ENCODE measurements around the gene LRP1.

DNA sequence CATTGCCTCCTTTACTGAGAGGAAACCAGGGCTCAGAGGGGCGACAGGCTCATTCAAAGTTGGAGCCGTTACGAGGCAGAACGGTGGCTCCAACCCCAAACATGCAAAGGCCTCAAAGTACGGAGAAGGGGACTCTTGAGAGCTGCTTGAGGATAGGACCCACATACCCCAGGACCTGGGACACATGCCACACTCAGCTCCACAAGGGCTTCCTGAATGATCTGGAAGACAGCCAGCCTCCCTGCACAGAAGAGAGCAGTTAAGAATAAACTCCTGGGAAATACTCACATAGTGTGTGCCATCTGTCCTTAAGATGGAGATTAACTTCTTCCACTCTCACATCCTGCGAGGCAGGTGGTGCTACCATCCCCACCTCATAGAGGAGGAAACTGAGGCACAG is 61.8 kb downstream of the LRP1 start:
- TF ChIP-seq CTCF (IDR thresholded peaks at IDR 0.05; ENCODE audit: poor library complexity) (no peak), EZH2 (IDR thresholded peaks at IDR 0.05; ENCODE audit: borderline replicate concordance) (no peak)
